ENCODE measurements around the gene SMIM41.

GRCh38 chr12:52087961-52088820, 8.7 kb downstream of the SMIM41 start:
- TF ChIP-seq CTCF (conservative IDR thresholded peaks at IDR 0.05) (no peak), ZFX (IDR thresholded peaks at IDR 0.05) (no peak)
